H1 (cell line): ENCODE measurements around the gene LY6G5C. TPM values are rescaled to one million over a fixed set of nuclear protein-coding genes. Genes with fewer than 3 reads are reported as not detected.

Source experiments
- CTCF ChIA-PET: fragments of 300-600 bp; sonication (Branson Sonifier 250); formaldehyde crosslinking; loops from one replicate; lab custom pipeline; 2021; ENCODE audit not compliant: partially characterized antibody; lab: Charles Lee
- POLR2A ChIA-PET: fragments of 300-600 bp; sonication (Branson Sonifier 250); formaldehyde crosslinking; loops from one replicate; lab custom pipeline; 2021; ENCODE audit warnings: inconsistent platforms; ENCODE audit not compliant: partially characterized antibody; lab: Charles Lee
- DNase-seq, 2 experiments: peaks; one replicate each; pipeline versions ENCODE4 v3.0.0 to v3.0.0-alpha.2; 2010 to 2022; ENCODE audit warnings: low spot score in 2 of 2, low read depth in 1 of 2, mixed read lengths in 1 of 2
- FAIRE-seq: peaks from 2 replicates; lab custom pipeline; 2011; peaks lifted over from hg19 to GRCh38; lab: Jason Lieb, UNC
- H2AFZ ChIP-seq: 2 replicates; pipeline ENCODE4 v1.8.1; 2012; ENCODE audit warnings: low read length, inconsistent platforms
- H2AK5ac ChIP-seq: 2 replicates; pipeline ENCODE4 v1.6.1; 2013; ENCODE audit warnings: low read depth, low read length
- H2BK120ac ChIP-seq: replicated peaks from 2 replicates; pipeline ENCODE3; 2013; ENCODE audit warnings: low read depth, low read length, inconsistent platforms
- H2BK12ac ChIP-seq: 2 replicates; pipeline ENCODE4 v1.6.1; 2013; ENCODE audit warnings: low read depth, low read length
- H2BK15ac ChIP-seq: 2 replicates; pipeline ENCODE4 v1.6.1; 2013; ENCODE audit warnings: low read length
- H2BK20ac ChIP-seq: 2 replicates; pipeline ENCODE4 v1.6.1; 2013; ENCODE audit warnings: low read length
- H2BK5ac ChIP-seq: 2 replicates; pipeline ENCODE4 v1.6.1; 2013; ENCODE audit warnings: low read depth, low read length
- H3K14ac ChIP-seq: 2 replicates; pipeline ENCODE4 v1.6.1; 2013; ENCODE audit warnings: inconsistent platforms; ENCODE audit not compliant: insufficient read length
- H3K18ac ChIP-seq: 2 replicates; pipeline ENCODE4 v1.6.1; 2013; ENCODE audit warnings: low read length; ENCODE audit errors: extremely low read depth
- H3K23ac ChIP-seq: 2 replicates; pipeline ENCODE4 v1.6.1; 2013; ENCODE audit warnings: inconsistent platforms; ENCODE audit not compliant: insufficient read length
- H3K23me2 ChIP-seq: 2 replicates; pipeline ENCODE4 v1.6.1; 2013; ENCODE audit warnings: low read depth, low read length
- H3K27ac ChIP-seq: 2 replicates; pipeline ENCODE4 v1.6.1; 2011; ENCODE audit warnings: low read depth, low read length, inconsistent platforms
- H3K27me3 ChIP-seq, 4 experiments: replicated peaks in 1 of 4; 1 replicate in 1 of 4; 2 replicates in 3 of 4; pipeline versions ENCODE4 v1.6.1 to v1.8.1; 2011 to 2013; ENCODE audit warnings: low read length in 3 of 4, mild to moderate bottlenecking in 3 of 4, inconsistent platforms in 2 of 4, mixed read lengths in 2 of 4, moderate library complexity in 1 of 4; ENCODE audit not compliant: control insufficient read depth in 3 of 4, insufficient read depth in 3 of 4; ENCODE audit errors: extremely low read depth in 1 of 4
- H3K36me3 ChIP-seq, 4 experiments: 2 replicates each; pipeline versions ENCODE4 v1.6.1 to v1.8.1; 2011 to 2013; ENCODE audit warnings: mild to moderate bottlenecking in 4 of 4, low read length in 3 of 4, moderate library complexity in 2 of 4, control low read depth in 1 of 4, inconsistent platforms in 1 of 4; ENCODE audit not compliant: insufficient read depth in 4 of 4, control insufficient read depth in 2 of 4
- H3K4ac ChIP-seq: replicated peaks from 2 replicates; pipeline ENCODE3; 2013; ENCODE audit warnings: low read length, low read depth, mixed read lengths, inconsistent platforms; ENCODE audit not compliant: insufficient read length
- H3K4me1 ChIP-seq, 4 experiments: replicated peaks in 1 of 4; 1 replicate in 1 of 4; 2 replicates in 3 of 4; pipeline versions ENCODE4 v1.6.1 to v1.8.1; 2011 to 2013; ENCODE audit warnings: low read length in 3 of 4, inconsistent platforms in 2 of 4, mixed read lengths in 1 of 4; ENCODE audit not compliant: insufficient read depth in 4 of 4, control insufficient read depth in 3 of 4
- H3K4me2 ChIP-seq, 2 experiments: 2 replicates each; pipeline versions ENCODE4 v1.6.1 to v1.8.1; 2011 to 2013; ENCODE audit warnings: low read depth in 2 of 2, low read length in 2 of 2, control low read depth in 1 of 2, inconsistent platforms in 1 of 2, mild to moderate bottlenecking in 1 of 2; ENCODE audit not compliant: insufficient read depth in 1 of 2
- H3K4me3 ChIP-seq, 4 experiments: fragments of 200-600, 300-600 bp in 1 of 4; sonication (generic), shearing (Covaris generic), sonication (Bioruptor Twin) in 1 of 4; 2 replicates each; pipeline versions ENCODE4 v1.5.1 to v1.8.1; 2011 to 2016; ENCODE audit warnings: low read length in 4 of 4, low read depth in 3 of 4, control low read depth in 2 of 4, inconsistent platforms in 2 of 4, mild to moderate bottlenecking in 2 of 4, mixed read lengths in 1 of 4, moderate library complexity in 1 of 4; ENCODE audit not compliant: insufficient read depth in 2 of 4; ENCODE audit errors: extremely low read depth in 1 of 4
- H3K56ac ChIP-seq: replicated peaks from 2 replicates; pipeline ENCODE3; 2013; ENCODE audit warnings: low read depth, mild to moderate bottlenecking, mixed read lengths, low read length, inconsistent platforms; ENCODE audit not compliant: insufficient read length
- H3K79me1 ChIP-seq: 2 replicates; pipeline ENCODE4 v1.6.1; 2013; ENCODE audit warnings: low read depth, low read length, control low read depth
- H3K79me2 ChIP-seq, 2 experiments: 2 replicates each; pipeline versions ENCODE4 v1.6.1 to v1.8.1; 2012 to 2013; ENCODE audit warnings: low read length in 2 of 2, mild to moderate bottlenecking in 2 of 2, inconsistent platforms in 1 of 2; ENCODE audit not compliant: insufficient read depth in 2 of 2, control insufficient read depth in 1 of 2
- H3K9ac ChIP-seq, 4 experiments: replicated peaks in 1 of 4; 1 replicate in 1 of 4; 2 replicates in 3 of 4; pipeline versions ENCODE4 v1.6.1 to v1.8.1; 2011 to 2013; ENCODE audit warnings: low read depth in 3 of 4, low read length in 3 of 4, control low read depth in 2 of 4, mild to moderate bottlenecking in 2 of 4, moderate library complexity in 2 of 4, inconsistent platforms in 1 of 4; ENCODE audit errors: extremely low read depth in 1 of 4
- H3K9me3 ChIP-seq, 2 experiments: 2 replicates each; pipeline versions ENCODE4 v1.6.1 to v1.8.1; 2012 to 2013; ENCODE audit warnings: mild to moderate bottlenecking in 2 of 2, moderate library complexity in 2 of 2, control low read depth in 1 of 2, inconsistent platforms in 1 of 2, low read depth in 1 of 2, low read length in 1 of 2, mixed read lengths in 1 of 2; ENCODE audit not compliant: insufficient read depth in 2 of 2
- H4K20me1 ChIP-seq, 2 experiments: replicated peaks in 1 of 2; 2 replicates each; pipeline versions ENCODE3 to v1.8.1; 2011 to 2013; ENCODE audit warnings: inconsistent platforms in 2 of 2, low read length in 2 of 2, mild to moderate bottlenecking in 1 of 2; ENCODE audit not compliant: insufficient read depth in 2 of 2, control insufficient read depth in 1 of 2
- H4K5ac ChIP-seq: 2 replicates; pipeline ENCODE4 v1.6.1; 2013; ENCODE audit warnings: low read length, low read depth, mixed read lengths, inconsistent platforms; ENCODE audit not compliant: insufficient read length
- H4K8ac ChIP-seq: 2 replicates; pipeline ENCODE4 v1.8.0; 2013; ENCODE audit warnings: mild to moderate bottlenecking, moderate library complexity, low read length, inconsistent platforms; ENCODE audit not compliant: insufficient read depth; ENCODE audit errors: extremely low read depth
- H4K91ac ChIP-seq: replicated peaks from 2 replicates; pipeline ENCODE3; 2013; ENCODE audit warnings: low read length, mixed read lengths, inconsistent platforms; ENCODE audit not compliant: insufficient read length
- BCL11A ChIP-seq, 2 experiments: IDR thresholded peaks; one replicate each; pipeline ENCODE4 v1.6.1; 2011; ENCODE audit warnings: low read depth in 2 of 2, low read length in 2 of 2, mild to moderate bottlenecking in 2 of 2
- CBX5 ChIP-seq: fragments of 300-800, 300-1000 bp; sonication (generic); IDR thresholded peaks from 2 replicates; pipeline ENCODE4 v1.7.1; 2016; ENCODE audit warnings: antibody characterized with exemption, low read length, low read depth
- CBX8 ChIP-seq: fragments of 300-800, 300-1000 bp; sonication (generic); IDR thresholded peaks from 2 replicates; pipeline ENCODE4 v1.7.1; 2016; ENCODE audit warnings: low read depth, low read length, borderline replicate concordance
- GTF2F1 ChIP-seq: IDR thresholded peaks from 2 replicates; pipeline ENCODE4 v1.6.1; 2012; ENCODE audit warnings: low read depth, low read length, improper control_type of control experiment, borderline replicate concordance
- KDM5A ChIP-seq: fragments of 200-600 bp; IDR thresholded peaks from 2 replicates; pipeline ENCODE4 v1.7.1; 2012; ENCODE audit warnings: mild to moderate bottlenecking, low read length, inconsistent platforms, mixed read lengths
- SIRT6 ChIP-seq: IDR thresholded peaks from one replicate; pipeline ENCODE4 v1.7.1; 2012; ENCODE audit warnings: low read length, inconsistent platforms
- SIX5 ChIP-seq: IDR thresholded peaks from 2 replicates; pipeline ENCODE4 v1.6.1; 2011; ENCODE audit warnings: mild to moderate bottlenecking, low read depth, low read length
- TBP ChIP-seq: IDR thresholded peaks from 2 replicates; pipeline ENCODE4 v1.6.1; 2011; ENCODE audit warnings: low read depth, low read length, improper control_type of control experiment
- TEAD4 ChIP-seq: IDR thresholded peaks from 2 replicates; pipeline ENCODE4 v1.6.1; 2012; ENCODE audit warnings: low read depth, low read length, inconsistent platforms, mixed read lengths
- WGBS, 2 experiments: shearing (Covaris generic) in 1 of 2; methylation state at CpG; one replicate each; pipeline versions ENCODE4 v1.1.6 to v1.1.7; 2013 to 2015; ENCODE audit warnings: low lambda C conversion rate in 2 of 2, mixed read lengths in 2 of 2, inconsistent platforms in 1 of 2, low coverage in 1 of 2, missing lambda C conversion rate in 1 of 2; ENCODE audit not compliant: insufficient replicate concordance in 2 of 2, insufficient coverage in 1 of 2, insufficient read length in 1 of 2; ENCODE audit errors: extremely low coverage in 1 of 2, missing lambda C conversion rate in 1 of 2; 5-methylcytosine and 5-hydroxymethylcytosine counted together
- polyA plus RNA-seq, 7 experiments: library from polyadenylated mRNA; depleted of rRNA in 3 of 7; stranded (reverse) in 5 of 7; unstranded in 2 of 7; fragments of >200 nt in 5 of 7; fragments of 200-250 nt in 2 of 7; gene quantifications; 1 replicate in 5 of 7; 2 replicates in 1 of 7; 4 replicates in 1 of 7; pipeline versions ENCODE4 v1.2.1 to v1.2.3, GENCODE V29; 2011 to 2013; ENCODE audit warnings: missing spikeins in 2 of 7, mixed read lengths in 2 of 7
- total RNA-seq: library from RNA; stranded (reverse); fragmentation: NEBNext Ultra II Directional; extraction: Animal tissue kit (Norgen Biotek cat#: 25700); gene quantifications from 2 replicates; pipeline ENCODE4 v1.2.1, GENCODE V29; 2021
- TF ChIP-seq, protein P1 (sequence below): IDR thresholded peaks from 2 replicates; pipeline ENCODE4 v1.6.1; 2011; ENCODE audit warnings: low read length, improper control_type of control experiment

LY6G5C gene
- total and polyA plus RNA-seq, 2 of the 8 experiments (the other 6 are each of a cell fraction or from before 2014, with no cell fraction given), result 1.1 to 1.8 TPM

DNA sequence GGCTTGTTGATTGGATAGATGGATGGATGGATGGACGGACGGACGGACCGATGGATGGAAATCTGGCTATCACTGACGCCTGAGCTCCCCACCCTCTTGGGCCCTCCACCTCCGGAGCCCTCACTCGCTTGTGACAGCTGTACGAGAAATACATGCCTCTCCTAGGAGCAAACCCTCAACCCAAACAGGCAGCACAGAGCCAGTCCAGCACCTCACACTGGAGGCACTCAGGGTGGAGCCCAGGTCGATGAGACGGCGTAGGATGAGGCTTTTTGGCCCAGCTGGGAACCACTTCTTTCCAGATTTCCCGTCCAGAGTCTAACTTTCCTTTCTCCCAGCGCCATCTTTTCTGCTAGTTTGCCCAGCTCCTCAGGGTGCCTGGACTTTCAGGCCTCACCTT is 2.7 kb upstream of the LY6G5C start:
- DNase-seq (no peak), FAIRE-seq (no peak)
- H2BK5ac ChIP-seq, result no peak overlapping the region
- H3K4me1 ChIP-seq, result peaks cover 0 to 10% (median 8%) of the 10 kb centered on the region in 4 experiments; a peak in 5 of 7 replicates
- H3K4me2 ChIP-seq, result peak overlapping the region; percentile 86 to 90
- H3K79me1 ChIP-seq, result no peaks in the 10 kb centered on the region
- no peak overlapping the region for H4K5ac ChIP-seq
- peaks cover 11% of the 10 kb centered on the region; the same call in 1 of the 2 replicates for H3K23me2 ChIP-seq
- H3K4ac ChIP-seq, result no peak overlapping the region
- 0 out of 2 replicates have a peak overlapping the region, but pooled peaks have one; percentile 62 for H2BK12ac ChIP-seq
- H2BK20ac ChIP-seq, result no peak overlapping the region
- TF ChIP-seq KDM5A, result no peak
- no peak for TF ChIP-seq SIRT6
- TF ChIP-seq, protein P1, sequence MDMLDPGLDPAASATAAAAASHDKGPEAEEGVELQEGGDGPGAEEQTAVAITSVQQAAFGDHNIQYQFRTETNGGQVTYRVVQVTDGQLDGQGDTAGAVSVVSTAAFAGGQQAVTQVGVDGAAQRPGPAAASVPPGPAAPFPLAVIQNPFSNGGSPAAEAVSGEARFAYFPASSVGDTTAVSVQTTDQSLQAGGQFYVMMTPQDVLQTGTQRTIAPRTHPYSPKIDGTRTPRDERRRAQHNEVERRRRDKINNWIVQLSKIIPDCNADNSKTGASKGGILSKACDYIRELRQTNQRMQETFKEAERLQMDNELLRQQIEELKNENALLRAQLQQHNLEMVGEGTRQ, result no peak
- no peak for TF ChIP-seq CBX8
- TF ChIP-seq BCL11A (IDR thresholded peaks at IDR 0.05; ENCODE audit: low read depth in 2 of 2, low read length in 2 of 2), result no peak
- no peak for TF ChIP-seq CBX5
- TF ChIP-seq TEAD4, result no peak
- TF ChIP-seq GTF2F1, result no peak
- TF ChIP-seq SIX5, result no peak
- TF ChIP-seq TBP, result no peak
- no peak overlapping the region for H4K8ac ChIP-seq
- H3K4me3 ChIP-seq, result peak overlapping the region; percentile 58 to 76 (median 63); a peak in 6 of 8 replicates
- H3K56ac ChIP-seq, result no peak overlapping the region
- peak overlapping the region; percentile 37; the same call in 1 of the 2 replicates for H2AFZ ChIP-seq
- H3K79me2 ChIP-seq, result no peaks in the 10 kb centered on the region
- 63% methylated on average over 13 of the region's 13 CpGs; no CpG with 5 or more reads in 1 of the 2 experiments for WGBS, 2 experiments
- no peak overlapping the region for H2AK5ac ChIP-seq
- H3K23ac ChIP-seq, result no peak overlapping the region
- no peak overlapping the region for H4K91ac ChIP-seq
- no peak overlapping the region for H3K27ac ChIP-seq
- no peaks in the 10 kb centered on the region for H4K20me1 ChIP-seq
- POLR2A ChIA-PET, result interaction anchor here (0.8 to 2.0 kb wide), 11 partner anchors 9 to 153 kb away, joined by 3 to 11 read pairs (median 4); partner anchors contain the start of genes ABHD16A, BAG6, C6orf47 and DDX39B
- CTCF ChIA-PET, result interaction anchor here (0.6 to 2.5 kb wide), 8 partner anchors 20 to 240 kb away, joined by 3 to 11 read pairs (median 5); partner anchors contain the start of gene ABHD16A
- no peak overlapping the region for H3K14ac ChIP-seq
- peaks cover 0 to 13% (median 9%) of the 10 kb centered on the region in 4 experiments; a peak in 4 of 8 replicates for H3K36me3 ChIP-seq
- peak overlapping the region in 1 of 4 experiments; percentile 64; a peak in 3 of 7 replicates for H3K9ac ChIP-seq
- peak overlapping the region; percentile 53; the same call in 1 of the 2 replicates for H2BK15ac ChIP-seq
- no peak overlapping the region for H2BK120ac ChIP-seq
- no peak overlapping the region; the same call in 1 of the 2 replicates for H3K18ac ChIP-seq
- H3K27me3 ChIP-seq, result peaks cover 3 to 13% (median 12%) of the 10 kb centered on the region in 4 experiments; a peak in 6 of 7 replicates
- no peaks in the 10 kb centered on the region for H3K9me3 ChIP-seq
